ENCODE measurements around the gene TCAP. TPM values are rescaled to one million over a fixed set of nuclear protein-coding genes. Genes with fewer than 3 reads are reported as not detected.

The TCAP gene
- total RNA-seq, 1 donor from 2014 or later: 0.19 TPM

DNA sequence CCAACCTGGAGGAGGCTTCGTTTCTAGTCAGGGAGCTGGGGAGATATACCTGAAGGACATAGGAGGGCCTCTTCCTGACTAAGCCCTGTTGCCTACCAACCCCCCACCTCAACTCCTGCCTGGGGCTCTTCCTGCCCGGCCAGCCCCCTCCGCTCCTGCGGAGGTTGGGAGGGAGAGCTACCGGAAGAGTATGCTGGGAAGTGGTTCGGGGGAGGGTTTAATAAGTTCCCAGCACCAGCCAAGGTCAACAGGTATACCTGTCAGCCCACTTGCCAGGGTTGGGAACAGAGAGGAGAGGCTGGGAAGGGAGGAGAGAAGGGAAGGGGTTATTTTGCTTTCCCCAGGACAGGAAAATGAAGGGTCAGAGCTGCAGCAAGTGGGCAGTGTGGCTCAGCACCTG, 33.7 kb upstream of the TCAP start:
- Histone ChIP-seq H3K79me2 (ENCODE audit: low read depth) (no peaks in the 10 kb centered on the region), H3K9me3 (ENCODE audit: low read depth) (no peaks in the 10 kb centered on the region), H3K27me3 (peaks cover 28% of the 10 kb centered on the region), H3K36me3 (no peaks in the 10 kb centered on the region), H2AFZ (replicated peaks) (no peak overlapping the region), H3K27ac (no peak overlapping the region), H3K4me2 (no peak overlapping the region), H3K4me3 (no peak overlapping the region), H3K9ac (no peak overlapping the region), H3F3A (ENCODE audit: low read depth) (peaks cover 30% of the 10 kb centered on the region), H4K20me1 (ENCODE audit: low read depth) (peaks cover 13% of the 10 kb centered on the region), H3K4me1 (peaks cover 31% of the 10 kb centered on the region)
- Mint-ChIP-seq H3K36me3 (no peaks in the 10 kb centered on the region), H3K27ac (peak overlapping the region; percentile 89), H3K4me3 (no peak overlapping the region), H3K9me3 (no peaks in the 10 kb centered on the region), H3K4me1 (peaks cover 26% of the 10 kb centered on the region), H3K27me3 (ENCODE audit: insufficient read depth, low read depth) (peaks cover 35% of the 10 kb centered on the region)
- TF ChIP-seq, protein P1, sequence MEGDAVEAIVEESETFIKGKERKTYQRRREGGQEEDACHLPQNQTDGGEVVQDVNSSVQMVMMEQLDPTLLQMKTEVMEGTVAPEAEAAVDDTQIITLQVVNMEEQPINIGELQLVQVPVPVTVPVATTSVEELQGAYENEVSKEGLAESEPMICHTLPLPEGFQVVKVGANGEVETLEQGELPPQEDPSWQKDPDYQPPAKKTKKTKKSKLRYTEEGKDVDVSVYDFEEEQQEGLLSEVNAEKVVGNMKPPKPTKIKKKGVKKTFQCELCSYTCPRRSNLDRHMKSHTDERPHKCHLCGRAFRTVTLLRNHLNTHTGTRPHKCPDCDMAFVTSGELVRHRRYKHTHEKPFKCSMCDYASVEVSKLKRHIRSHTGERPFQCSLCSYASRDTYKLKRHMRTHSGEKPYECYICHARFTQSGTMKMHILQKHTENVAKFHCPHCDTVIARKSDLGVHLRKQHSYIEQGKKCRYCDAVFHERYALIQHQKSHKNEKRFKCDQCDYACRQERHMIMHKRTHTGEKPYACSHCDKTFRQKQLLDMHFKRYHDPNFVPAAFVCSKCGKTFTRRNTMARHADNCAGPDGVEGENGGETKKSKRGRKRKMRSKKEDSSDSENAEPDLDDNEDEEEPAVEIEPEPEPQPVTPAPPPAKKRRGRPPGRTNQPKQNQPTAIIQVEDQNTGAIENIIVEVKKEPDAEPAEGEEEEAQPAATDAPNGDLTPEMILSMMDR (IDR thresholded peaks at IDR 0.05): no peak
- TF ChIP-seq EZH2 (IDR thresholded peaks at IDR 0.05) (no peak), EZH2phosphoT487 (IDR thresholded peaks at IDR 0.05) (no peak)
- DNase-seq (ENCODE audit: low spot score): no peak

DNA sequence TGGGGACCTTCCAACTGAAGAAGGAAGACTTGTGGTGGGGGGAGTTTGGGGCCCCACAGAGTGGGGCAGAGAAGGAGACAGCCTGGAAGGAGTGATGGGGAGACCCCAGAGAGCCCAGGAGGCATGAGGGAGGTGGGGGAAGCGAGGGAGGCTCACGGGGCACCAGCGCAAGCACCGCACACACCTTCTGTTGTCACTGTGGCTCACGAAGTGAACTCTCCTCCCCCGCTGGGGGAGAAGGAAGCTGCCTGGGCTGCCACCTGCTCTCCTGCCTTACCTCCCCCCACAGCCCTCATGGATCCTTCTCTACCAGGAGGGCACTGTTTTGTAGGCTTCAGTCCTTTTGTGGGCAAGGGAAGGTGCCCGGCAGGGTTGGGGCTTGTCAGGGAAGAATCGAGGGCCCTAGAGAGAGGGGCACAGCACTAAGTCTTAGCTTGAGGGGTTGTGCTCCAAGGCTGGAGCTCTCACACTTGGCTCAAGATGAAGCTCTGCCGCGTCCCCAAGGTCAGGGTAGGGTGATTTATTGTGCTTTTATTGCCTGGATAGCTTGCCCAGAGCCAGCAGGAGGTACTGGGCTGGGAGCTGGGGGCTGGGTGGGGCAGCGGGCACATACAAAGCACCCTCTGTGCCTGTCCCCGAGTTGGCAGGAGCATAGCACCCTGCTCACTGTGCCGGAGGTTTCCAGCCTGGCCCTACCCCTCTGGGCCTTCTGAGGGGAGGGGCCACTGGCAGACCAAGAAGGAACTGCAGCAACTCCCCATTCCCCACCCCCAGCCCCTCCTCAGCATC, 32.8 kb upstream of the TCAP start:
- H3K79me2 ChIP-seq (ENCODE audit: low read depth): no peaks in the 10 kb centered on the region
- no peak overlapping the region for H3K4me2 ChIP-seq
- no peak overlapping the region for H2AFZ ChIP-seq (replicated peaks)
- H3K36me3 Mint-ChIP-seq: no peaks in the 10 kb centered on the region
- peaks cover 12% of the 10 kb centered on the region for H4K20me1 ChIP-seq (ENCODE audit: low read depth)
- H3K27ac Mint-ChIP-seq: no peak overlapping the region
- peaks cover 30% of the 10 kb centered on the region for H3K27me3 Mint-ChIP-seq (ENCODE audit: insufficient read depth, low read depth)
- no peaks in the 10 kb centered on the region for H3K9me3 ChIP-seq (ENCODE audit: low read depth)
- H3K27me3 ChIP-seq: peaks cover 19% of the 10 kb centered on the region
- no peak overlapping the region for H3K27ac ChIP-seq
- H3K4me3 Mint-ChIP-seq: no peak overlapping the region
- TF ChIP-seq EZH2phosphoT487 (IDR thresholded peaks at IDR 0.05) (no peak), EZH2 (IDR thresholded peaks at IDR 0.05) (no peak)
- TF ChIP-seq, protein P1 (IDR thresholded peaks at IDR 0.05): no peak
- DNase-seq (ENCODE audit: low spot score): no peak
- no peaks in the 10 kb centered on the region for H3K9me3 Mint-ChIP-seq
- peaks cover 32% of the 10 kb centered on the region for H3F3A ChIP-seq (ENCODE audit: low read depth)
- H3K9ac ChIP-seq: no peak overlapping the region
- no peaks in the 10 kb centered on the region for H3K36me3 ChIP-seq
- peaks cover 29% of the 10 kb centered on the region for H3K4me1 Mint-ChIP-seq
- no peak overlapping the region for H3K4me3 ChIP-seq
- H3K4me1 ChIP-seq: peaks cover 28% of the 10 kb centered on the region

DNA sequence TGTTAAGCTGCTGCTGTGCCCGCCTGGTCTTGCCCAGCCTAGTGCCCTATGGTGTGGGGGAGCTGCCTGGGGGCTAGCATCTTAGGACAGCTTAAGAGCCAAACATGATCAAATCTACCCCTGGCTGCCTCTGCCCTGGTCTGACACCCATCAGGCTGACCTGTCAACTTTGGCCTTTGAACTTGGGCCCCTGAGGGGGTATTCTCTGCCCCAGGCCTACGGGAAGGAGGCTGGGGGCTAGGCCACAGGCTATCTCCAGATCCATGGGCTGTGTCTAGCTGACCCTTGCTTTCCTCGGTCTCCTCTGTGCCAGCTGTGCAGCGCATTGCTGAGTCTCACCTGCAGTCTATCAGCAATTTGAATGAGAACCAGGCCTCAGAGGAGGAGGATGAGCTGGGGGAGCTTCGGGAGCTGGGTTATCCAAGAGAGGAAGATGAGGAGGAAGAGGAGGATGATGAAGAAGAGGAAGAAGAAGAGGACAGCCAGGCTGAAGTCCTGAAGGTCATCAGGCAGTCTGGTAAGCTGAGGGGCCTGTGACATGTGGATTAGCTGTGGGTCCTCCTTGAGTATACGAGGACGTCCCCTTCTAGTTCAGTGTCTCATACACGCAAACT, 31.5 kb upstream of the TCAP start:
- Histone ChIP-seq H3K4me2 (no peak overlapping the region), H3K9me3 (ENCODE audit: low read depth) (no peaks in the 10 kb centered on the region), H3K4me1 (peaks cover 24% of the 10 kb centered on the region), H3K36me3 (no peaks in the 10 kb centered on the region), H3K79me2 (ENCODE audit: low read depth) (peaks cover 12% of the 10 kb centered on the region), H3K4me3 (no peak overlapping the region), H2AFZ (replicated peaks) (no peak overlapping the region), H3K9ac (no peak overlapping the region), H3K27me3 (peaks cover 5% of the 10 kb centered on the region), H3K27ac (no peak overlapping the region), H4K20me1 (ENCODE audit: low read depth) (peaks cover 13% of the 10 kb centered on the region), H3F3A (ENCODE audit: low read depth) (peaks cover 29% of the 10 kb centered on the region)
- H3K4me3 Mint-ChIP-seq: peak overlapping the region; percentile 66
- no peaks in the 10 kb centered on the region for H3K9me3 Mint-ChIP-seq
- TF ChIP-seq EZH2 (IDR thresholded peaks at IDR 0.05): no peak
- TF ChIP-seq EZH2phosphoT487 (IDR thresholded peaks at IDR 0.05): no peak
- TF ChIP-seq, protein P1 (IDR thresholded peaks at IDR 0.05): no peak
- H3K36me3 Mint-ChIP-seq: no peaks in the 10 kb centered on the region
- H3K27me3 Mint-ChIP-seq (ENCODE audit: insufficient read depth, low read depth): peaks cover 21% of the 10 kb centered on the region
- DNase-seq (ENCODE audit: low spot score): no peak
- peaks cover 34% of the 10 kb centered on the region for H3K4me1 Mint-ChIP-seq
- no peak overlapping the region for H3K27ac Mint-ChIP-seq

All from neural progenitor cell (in vitro differentiated cells).